HG02759 (cell line): ENCODE measurements around the gene ZNF429.
"Not testable (repeated sequence)": the region's sequence is repeated elsewhere in the genome, so short reads cannot be mapped to it uniquely, and the experiment has no call there.

Experiments used
- ATAC-seq: cut with Tn5 transposase; IDR thresholded peaks from one replicate; pipeline ENCODE4 v1.9.1; 2021; ENCODE audit warnings: mild to moderate bottlenecking, moderate library complexity; ENCODE audit not compliant: unreplicated experiment

ZNF429 gene

DNA sequence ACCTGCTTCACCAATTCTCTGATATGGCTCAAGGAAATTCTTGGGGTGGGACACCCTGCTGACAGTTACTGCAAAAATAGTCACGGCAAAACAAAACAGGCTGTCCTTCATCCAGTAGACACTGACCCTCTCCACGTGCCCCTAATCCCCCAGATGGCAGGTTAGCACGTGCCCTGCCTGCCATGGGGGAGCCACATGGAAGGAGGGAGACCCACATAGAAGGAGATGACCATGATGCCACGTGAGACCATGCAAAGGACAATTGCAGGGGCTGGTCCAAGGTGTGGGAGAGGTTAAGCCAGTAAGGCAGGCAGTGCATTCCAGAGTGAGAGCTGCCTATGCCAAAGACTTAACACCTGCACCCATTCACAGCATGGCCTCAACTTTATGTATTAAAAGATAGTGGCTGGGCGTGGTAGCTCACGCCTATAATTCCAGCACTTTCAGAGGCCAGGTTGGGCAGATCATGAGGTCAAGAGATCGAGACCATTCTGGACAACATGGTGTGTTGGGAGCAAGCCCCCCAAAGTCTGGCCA, 82.7 kb downstream of the ZNF429 start:
- ATAC-seq = no peak

- no peak for ATAC-seq
Measured at GRCh38 chr19:21590867-21591266, 85.5 kb downstream of the ZNF429 start.

DNA sequence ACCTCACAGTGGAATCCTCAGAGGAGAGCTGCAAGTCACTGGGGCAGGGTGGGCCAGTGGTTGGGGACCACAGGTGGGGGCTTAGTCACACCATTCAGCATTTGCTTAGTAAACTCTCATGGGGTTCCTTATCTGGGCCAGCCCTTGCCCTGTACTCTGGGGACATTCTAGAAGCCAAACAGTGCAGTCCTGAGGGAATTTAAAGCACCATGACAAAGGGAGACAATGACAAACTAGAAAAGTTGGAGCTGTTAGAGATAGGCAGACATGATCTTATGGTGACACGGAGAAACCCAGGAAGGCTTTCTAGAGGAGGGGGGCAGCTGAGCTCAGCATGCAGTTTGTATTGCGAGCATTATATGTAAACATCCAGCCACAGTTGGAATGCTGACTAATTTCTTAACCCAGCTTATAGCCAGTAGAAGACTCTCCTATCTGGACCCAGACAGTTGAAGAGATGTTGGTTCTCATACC, 87.6 kb downstream of the ZNF429 start:
- ATAC-seq = no peak

- no peak for ATAC-seq
Measured at GRCh38 chr19:21593502-21593901, 88.1 kb downstream of the ZNF429 start.

DNA sequence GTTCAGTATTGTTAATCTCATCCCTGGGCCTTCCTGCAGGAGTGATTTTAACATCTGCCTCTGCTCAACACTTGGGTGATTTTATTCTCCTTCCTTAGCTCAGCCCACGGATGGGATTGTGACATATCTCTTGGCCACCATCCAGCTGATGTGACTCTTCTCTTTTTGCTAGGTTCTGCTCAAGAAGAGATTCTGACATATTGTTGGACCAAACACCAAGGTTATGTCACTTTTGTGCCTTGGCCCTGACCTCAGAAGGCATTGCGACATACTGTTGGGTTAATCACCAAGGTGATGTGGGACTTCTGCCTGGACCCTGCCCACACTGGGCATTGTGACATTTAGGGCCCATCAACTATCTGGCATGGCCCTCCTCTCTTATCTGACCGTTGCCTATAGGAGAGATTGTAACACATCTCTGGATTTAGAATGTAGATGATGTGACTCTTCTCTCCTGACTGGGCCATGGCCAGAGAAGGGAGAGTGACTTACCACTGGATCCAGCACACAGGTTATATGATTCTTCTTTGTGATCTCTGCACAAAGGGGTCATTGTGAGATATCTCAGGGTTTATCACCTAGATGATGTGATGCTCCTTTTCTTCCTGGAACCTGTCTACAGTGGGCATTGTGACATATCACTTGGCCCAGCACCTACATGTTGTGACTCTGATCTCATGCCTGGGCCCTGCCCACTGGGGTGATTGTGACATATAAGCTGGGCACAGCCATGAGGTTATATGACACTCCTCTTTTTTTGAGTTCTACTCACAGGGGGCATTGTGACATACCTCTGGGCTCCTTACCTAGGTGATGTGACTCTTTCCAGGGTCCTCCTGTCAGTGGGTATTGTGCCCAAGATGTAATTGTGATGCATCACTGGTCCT, 88.8 kb downstream of the ZNF429 start:
- no peak for ATAC-seq

DNA sequence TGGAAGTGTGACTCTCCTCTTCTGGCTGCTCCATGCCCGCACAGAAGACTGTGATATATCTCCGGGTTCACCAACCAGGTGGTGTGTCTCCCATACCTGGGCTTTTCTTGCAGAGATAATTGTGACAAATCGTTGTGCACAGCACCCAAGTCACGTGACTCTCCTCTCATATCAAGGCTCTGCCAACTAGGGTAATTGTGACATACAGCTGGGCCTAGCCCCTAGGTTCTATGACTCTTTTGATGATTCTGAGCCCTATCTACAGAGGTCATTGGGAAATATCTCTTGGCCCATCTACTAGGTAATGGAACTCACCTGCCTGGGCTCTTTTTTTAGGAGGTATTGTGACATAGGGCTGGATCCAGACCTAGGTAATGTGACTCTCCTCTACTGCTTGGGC, 89.8 kb downstream of the ZNF429 start:
- no peak for ATAC-seq

DNA sequence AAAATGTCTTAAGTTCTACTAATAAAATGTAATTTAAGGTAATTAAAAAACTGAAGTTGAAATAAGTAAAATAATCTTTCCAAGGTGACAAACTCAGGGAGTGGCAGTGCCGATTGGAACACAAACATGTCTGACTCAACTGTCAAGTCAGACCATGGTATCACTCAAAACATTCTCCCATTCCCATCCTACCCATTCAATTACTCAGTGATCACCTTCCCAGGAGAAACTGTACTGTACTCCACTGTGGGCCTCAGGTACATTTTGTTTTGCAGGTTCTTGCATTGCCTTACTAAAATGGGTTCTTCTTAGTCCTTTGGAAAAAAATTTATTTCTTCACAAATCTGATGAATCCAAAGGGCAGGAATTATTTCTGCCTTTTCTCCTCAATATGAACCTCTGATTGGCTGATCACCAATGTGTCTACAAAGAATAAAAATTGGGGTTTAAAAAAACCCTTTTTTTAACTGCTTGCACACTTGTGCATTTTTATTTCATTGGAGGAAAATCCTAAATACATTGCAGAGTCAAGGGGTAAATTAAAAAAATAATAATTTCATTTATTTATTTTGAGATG, 96.8 kb downstream of the ZNF429 start:
- no peak for ATAC-seq

- not testable (repeated sequence) for ATAC-seq
Measured at GRCh38 chr19:21602659-21603430, 97.4 kb downstream of the ZNF429 start.

DNA sequence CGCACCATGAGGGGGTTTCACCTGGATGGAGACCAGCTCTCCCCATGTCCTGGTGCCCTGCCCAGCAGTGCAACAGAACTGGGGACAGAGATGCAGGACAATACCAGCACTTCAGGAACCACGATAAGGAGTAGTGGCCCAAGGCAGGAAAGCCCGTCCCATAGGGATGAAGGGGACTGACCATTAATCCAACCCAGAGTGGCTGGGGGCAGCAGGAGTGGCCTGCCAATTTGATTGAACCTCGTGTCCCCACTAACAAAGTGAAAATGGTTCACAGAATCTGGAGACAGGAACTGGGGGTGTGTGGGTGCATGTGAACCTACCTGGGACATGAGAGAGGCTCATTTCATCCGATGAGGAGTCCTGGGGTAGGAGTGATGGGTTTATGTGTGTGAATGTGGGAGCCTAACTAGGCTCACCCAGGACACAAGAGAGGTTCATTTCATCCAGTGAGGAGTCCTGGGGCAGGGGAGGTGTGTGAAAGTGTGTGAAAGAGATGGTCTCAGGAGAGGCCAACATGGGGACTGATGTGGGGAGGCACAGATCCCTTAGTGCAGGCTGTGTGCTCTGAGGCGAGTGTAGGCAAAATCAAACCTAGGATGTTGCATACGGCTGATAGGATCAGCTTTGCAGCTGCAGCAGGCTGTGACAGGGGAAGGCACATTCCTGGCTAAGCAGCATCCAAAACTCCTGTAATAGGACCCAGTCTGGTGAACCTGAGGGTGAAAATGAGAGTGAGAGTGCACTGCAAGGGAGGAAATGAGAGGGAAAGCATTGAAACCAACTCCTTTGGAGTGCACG, 98.2 kb downstream of the ZNF429 start:
- no peak for ATAC-seq

DNA sequence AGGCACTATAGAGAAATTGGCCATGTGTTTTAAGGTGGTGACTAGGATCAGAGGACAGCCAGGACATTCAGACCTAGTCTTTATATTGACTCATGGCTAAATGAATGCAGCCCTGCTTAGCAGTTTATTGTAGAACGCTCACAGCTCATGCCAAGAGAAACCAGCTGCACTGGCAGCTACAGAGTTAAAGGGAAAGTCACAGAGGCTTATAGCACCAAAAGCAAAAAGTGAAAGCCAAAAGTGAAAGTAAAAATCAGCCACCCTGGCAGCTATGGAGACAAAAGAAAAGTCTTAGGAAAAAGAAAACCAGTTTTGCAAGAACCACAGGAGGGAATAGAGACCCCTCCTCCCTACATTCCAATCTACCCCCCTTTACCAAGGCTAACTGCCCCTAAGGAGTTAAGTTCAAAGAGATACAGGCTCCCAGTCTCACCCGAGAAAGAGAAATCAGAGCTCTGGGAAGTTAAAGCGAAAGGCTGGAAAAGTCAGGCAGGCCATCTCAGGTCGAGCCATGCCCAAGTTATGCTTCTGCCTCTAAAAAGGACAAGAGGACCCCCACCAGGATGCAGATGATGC, 99.0 kb downstream of the ZNF429 start:
- ATAC-seq = no peak
